ENCODE results near the gene LRRC46.

The LRRC46 gene

GRCh38 chr17:47850692-47851573 is 19.5 kb downstream of the LRRC46 start, which contains the start of gene SP6:
SP6 (minus strand) TSS chr17:47851163; CDS start chr17:47848429, 2,734 bp downstream.
- peak; percentile 41 to 58 for DNase-seq (ENCODE audit: extremely low read depth in 1 of 2, low read depth in 1 of 2)

GRCh38 chr17:47851764-47852112 is 20.3 kb downstream of the LRRC46 start:
- DNase-seq (ENCODE audit: extremely low read depth in 1 of 2, low read depth in 1 of 2): no peak

- DNase-seq (ENCODE audit: extremely low read depth in 1 of 2, low read depth in 1 of 2): no peak
These were observed 20.9 kb downstream of the LRRC46 start for GRCh38 chr17:47852113-47852949.

GRCh38 chr17:47853616-47854015 is 22.1 kb downstream of the LRRC46 start:
- DNase-seq (ENCODE audit: extremely low read depth in 1 of 2, low read depth in 1 of 2): no peak

- no peak for DNase-seq (ENCODE audit: extremely low read depth in 1 of 2, low read depth in 1 of 2)
These were observed 24.3 kb downstream of the LRRC46 start for GRCh38 chr17:47855737-47856136.

GRCh38 chr17:47856830-47857229 is 25.4 kb downstream of the LRRC46 start:
- no peak for DNase-seq (ENCODE audit: extremely low read depth in 1 of 2, low read depth in 1 of 2)

GRCh38 chr17:47857551-47858455 is 26.3 kb downstream of the LRRC46 start:
- DNase-seq (ENCODE audit: extremely low read depth in 1 of 2, low read depth in 1 of 2): no peak

GRCh38 chr17:47860386-47860785 is 28.9 kb downstream of the LRRC46 start:
- DNase-seq (ENCODE audit: extremely low read depth in 1 of 2, low read depth in 1 of 2): no peak

- DNase-seq (ENCODE audit: extremely low read depth in 1 of 2, low read depth in 1 of 2): no peak
These were observed 31.4 kb downstream of the LRRC46 start for GRCh38 chr17:47862621-47863440.

- no peak for DNase-seq (ENCODE audit: extremely low read depth in 1 of 2, low read depth in 1 of 2)
These were observed 33.3 kb downstream of the LRRC46 start for GRCh38 chr17:47864791-47865216.

GRCh38 chr17:47866941-47867340 is 35.5 kb downstream of the LRRC46 start:
- DNase-seq (ENCODE audit: extremely low read depth in 1 of 2, low read depth in 1 of 2): no peak

GRCh38 chr17:47867813-47868533 is 36.5 kb downstream of the LRRC46 start:
- no peak for DNase-seq (ENCODE audit: extremely low read depth in 1 of 2, low read depth in 1 of 2)

GRCh38 chr17:47869114-47869513 is 37.6 kb downstream of the LRRC46 start:
- no peak for DNase-seq (ENCODE audit: extremely low read depth in 1 of 2, low read depth in 1 of 2)

GRCh38 chr17:47870056-47870455 is 38.6 kb downstream of the LRRC46 start:
- DNase-seq (ENCODE audit: extremely low read depth in 1 of 2, low read depth in 1 of 2): no peak

- no peak for DNase-seq (ENCODE audit: extremely low read depth in 1 of 2, low read depth in 1 of 2)
These were observed 39.6 kb downstream of the LRRC46 start for GRCh38 chr17:47871048-47871447.

GRCh38 chr17:47872019-47872650 is 40.7 kb downstream of the LRRC46 start:
- no peak for DNase-seq (ENCODE audit: extremely low read depth in 1 of 2, low read depth in 1 of 2)

GRCh38 chr17:47872651-47873161 is 41.2 kb downstream of the LRRC46 start:
- no peak for DNase-seq (ENCODE audit: extremely low read depth in 1 of 2, low read depth in 1 of 2)
